OCI-LY7 (cell line): ENCODE data around the gene ENAH.
"Not testable (repeated sequence)": the region's sequence is repeated elsewhere in the genome, so short reads cannot be mapped to it uniquely, and the experiment has no call there.

Experiments used
- CTCF ChIP-seq: fragments of 200-600 bp; sonication (generic); conservative IDR thresholded peaks from 2 replicates; pipeline ENCODE4 v1.5.1; 2014; ENCODE audit warnings: mild to moderate bottlenecking, antibody characterized with exemption, low read length, moderate library complexity, mixed read lengths
- EZH2phosphoT487 ChIP-seq: fragments of 200-600 bp; sonication (generic); IDR thresholded peaks from 2 replicates; pipeline ENCODE4 v1.6.1; 2018; ENCODE audit warnings: low read depth, borderline replicate concordance, mild to moderate bottlenecking, mixed run types, antibody characterized with exemption, low read length, moderate library complexity, mixed read lengths

GRCh38 chr1:225473266-225473665, 179.7 kb downstream of the ENAH start:
- not testable (repeated sequence) for TF ChIP-seq CTCF, EZH2phosphoT487
